ENCODE results near the gene BBOX1. TPM values are rescaled to one million over a fixed set of nuclear protein-coding genes. Genes with fewer than 3 reads are reported as not detected.

The BBOX1 gene
- total and polyA plus RNA-seq, 5 donors from 2014 or later = not detected

GRCh38 chr11:27002431-27002830, 38.2 kb upstream of the BBOX1 start:
- Mint-ChIP-seq H3K9me3 (peaks cover 0 to 7% (median 0%) of the 10 kb centered on the region in 7 donors), H3K4me3 (no peak overlapping the region), H3K4me1 (no peaks in the 10 kb centered on the region), H3K27ac (no peak overlapping the region), H3K36me3 (no peaks in the 10 kb centered on the region), H3K27me3 (no peaks in the 10 kb centered on the region)
- DNase-seq (no peak), ATAC-seq (ENCODE audit: low read depth in 2 of 2) (no peak)
- no peaks in the 10 kb centered on the region for H3K4me1 ChIP-seq (ENCODE audit: control insufficient read depth, insufficient read depth, low read length, poor library complexity, severe bottlenecking)
- no peak overlapping the region for H3K27ac ChIP-seq (ENCODE audit: insufficient read depth, low read length, poor library complexity, severe bottlenecking)
- no peak overlapping the region for H3K4me3 ChIP-seq (ENCODE audit: low read depth, low read length)
- no peaks in the 10 kb centered on the region for H3K36me3 ChIP-seq (ENCODE audit: control insufficient read depth, insufficient read depth, low read length)
- H3K27me3 ChIP-seq (ENCODE audit: control insufficient read depth, insufficient read depth, low read length) = no peaks in the 10 kb centered on the region
- no peaks in the 10 kb centered on the region for H3K9me3 ChIP-seq (ENCODE audit: control insufficient read depth in 2 of 2, low read length in 2 of 2)

- Histone ChIP-seq H3K9me3 (ENCODE audit: control insufficient read depth in 2 of 2, low read length in 2 of 2) (no peaks in the 10 kb centered on the region), H3K4me1 (ENCODE audit: control insufficient read depth, insufficient read depth, low read length, poor library complexity, severe bottlenecking) (no peaks in the 10 kb centered on the region), H3K4me3 (ENCODE audit: low read depth, low read length) (no peak overlapping the region), H3K36me3 (ENCODE audit: control insufficient read depth, insufficient read depth, low read length) (no peaks in the 10 kb centered on the region), H3K27ac (ENCODE audit: insufficient read depth, low read length, poor library complexity, severe bottlenecking) (no peak overlapping the region), H3K27me3 (ENCODE audit: control insufficient read depth, insufficient read depth, low read length) (no peaks in the 10 kb centered on the region)
- Mint-ChIP-seq H3K9me3 (peaks cover 0 to 7% (median 0%) of the 10 kb centered on the region in 7 donors), H3K36me3 (no peaks in the 10 kb centered on the region), H3K4me1 (no peaks in the 10 kb centered on the region), H3K27ac (no peak overlapping the region), H3K27me3 (no peaks in the 10 kb centered on the region), H3K4me3 (no peak overlapping the region)
- DNase-seq = no peak
- no peak for ATAC-seq (ENCODE audit: low read depth in 2 of 2)
Measured at GRCh38 chr11:27002838-27003237, 37.8 kb upstream of the BBOX1 start.

DNA sequence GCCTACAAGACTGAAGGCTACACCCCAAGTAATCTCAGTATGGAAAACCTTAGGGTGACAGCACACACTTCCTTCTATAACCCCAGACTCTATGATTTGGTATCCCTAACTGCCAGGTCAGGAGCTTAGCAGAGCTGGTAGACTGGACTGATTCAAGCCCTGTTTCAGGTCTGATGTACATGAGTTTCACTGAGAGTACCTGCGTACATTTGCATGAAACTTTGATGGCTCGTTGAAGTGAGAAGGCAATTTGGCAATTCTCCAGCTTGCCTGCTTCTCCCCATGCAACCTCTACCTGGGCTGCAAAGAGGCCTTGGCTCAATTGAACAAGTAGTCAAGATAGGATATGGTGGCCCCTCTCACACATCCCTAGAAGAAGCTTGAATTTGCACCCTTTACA, 36.5 kb upstream of the BBOX1 start:
- H3K27ac ChIP-seq (ENCODE audit: insufficient read depth, low read length, poor library complexity, severe bottlenecking) = no peak overlapping the region
- Mint-ChIP-seq H3K27ac (no peak overlapping the region), H3K9me3 (peaks cover 0 to 10% (median 0%) of the 10 kb centered on the region in 7 donors), H3K36me3 (no peaks in the 10 kb centered on the region), H3K4me3 (no peak overlapping the region), H3K4me1 (no peaks in the 10 kb centered on the region), H3K27me3 (no peaks in the 10 kb centered on the region)
- H3K36me3 ChIP-seq (ENCODE audit: control insufficient read depth, insufficient read depth, low read length) = no peaks in the 10 kb centered on the region
- DNase-seq (no peak), ATAC-seq (ENCODE audit: low read depth in 2 of 2) (no peak)
- H3K4me1 ChIP-seq (ENCODE audit: control insufficient read depth, insufficient read depth, low read length, poor library complexity, severe bottlenecking) = no peaks in the 10 kb centered on the region
- H3K27me3 ChIP-seq (ENCODE audit: control insufficient read depth, insufficient read depth, low read length) = no peaks in the 10 kb centered on the region
- H3K4me3 ChIP-seq (ENCODE audit: low read depth, low read length) = no peak overlapping the region
- no peaks in the 10 kb centered on the region for H3K9me3 ChIP-seq (ENCODE audit: control insufficient read depth in 2 of 2, low read length in 2 of 2)

DNA sequence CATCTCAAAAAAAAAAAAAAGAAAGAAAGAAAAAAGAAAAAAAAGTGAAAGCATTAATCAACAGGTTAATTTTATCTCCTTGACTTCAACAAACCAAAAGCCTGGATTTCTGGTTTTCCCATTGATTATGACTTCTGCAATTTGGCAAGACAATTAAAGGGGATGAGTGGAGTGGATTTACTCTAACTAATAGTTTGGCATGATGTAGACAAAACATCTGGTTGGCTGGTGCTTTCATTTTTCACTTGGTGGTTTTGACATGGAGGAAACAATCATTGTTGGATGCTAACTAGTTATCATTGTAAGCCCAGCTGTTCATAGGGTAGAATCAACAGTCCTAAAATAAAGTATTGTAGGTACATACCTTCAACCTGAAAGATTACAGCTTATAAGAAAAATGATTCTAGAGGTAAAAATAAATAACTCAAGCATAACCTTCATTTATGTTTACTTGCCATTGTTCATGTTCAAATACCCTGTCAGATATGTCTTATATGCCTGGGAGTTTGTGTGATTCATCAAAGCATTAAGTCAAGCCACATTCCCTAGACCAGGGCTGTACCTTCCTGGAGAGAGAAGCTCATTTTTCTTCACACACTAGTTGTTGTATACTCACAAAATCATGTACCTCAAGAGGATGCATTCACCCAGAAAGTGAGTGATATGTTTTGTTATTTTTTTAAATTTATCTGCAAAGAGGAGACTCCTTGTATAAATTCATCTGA, 31.6 kb upstream of the BBOX1 start:
- H3K27ac ChIP-seq (ENCODE audit: insufficient read depth, low read length, poor library complexity, severe bottlenecking) = no peak overlapping the region
- Mint-ChIP-seq H3K27ac (no peak overlapping the region), H3K27me3 (no peaks in the 10 kb centered on the region), H3K4me1 (no peaks in the 10 kb centered on the region), H3K4me3 (no peak overlapping the region), H3K9me3 (peaks cover 0 to 7% (median 0%) of the 10 kb centered on the region in 7 donors), H3K36me3 (no peaks in the 10 kb centered on the region)
- no peak overlapping the region for H3K4me3 ChIP-seq (ENCODE audit: low read depth, low read length)
- ATAC-seq (ENCODE audit: low read depth in 2 of 2) = no peak
- H3K36me3 ChIP-seq (ENCODE audit: control insufficient read depth, insufficient read depth, low read length) = no peaks in the 10 kb centered on the region
- H3K4me1 ChIP-seq (ENCODE audit: control insufficient read depth, insufficient read depth, low read length, poor library complexity, severe bottlenecking) = no peaks in the 10 kb centered on the region
- H3K9me3 ChIP-seq (ENCODE audit: control insufficient read depth in 2 of 2, low read length in 2 of 2) = no peaks in the 10 kb centered on the region
- DNase-seq = no peak
- no peaks in the 10 kb centered on the region for H3K27me3 ChIP-seq (ENCODE audit: control insufficient read depth, insufficient read depth, low read length)

GRCh38 chr11:27011560-27012233, 28.9 kb upstream of the BBOX1 start:
- no peak overlapping the region for H3K4me3 ChIP-seq (ENCODE audit: low read depth, low read length)
- Mint-ChIP-seq H3K9me3 (peaks cover 0 to 7% (median 0%) of the 10 kb centered on the region in 7 donors), H3K36me3 (no peaks in the 10 kb centered on the region), H3K4me3 (no peak overlapping the region), H3K4me1 (no peaks in the 10 kb centered on the region), H3K27ac (no peak overlapping the region), H3K27me3 (no peaks in the 10 kb centered on the region)
- no peaks in the 10 kb centered on the region for H3K4me1 ChIP-seq (ENCODE audit: control insufficient read depth, insufficient read depth, low read length, poor library complexity, severe bottlenecking)
- H3K27me3 ChIP-seq (ENCODE audit: control insufficient read depth, insufficient read depth, low read length) = no peaks in the 10 kb centered on the region
- no peak overlapping the region for H3K27ac ChIP-seq (ENCODE audit: insufficient read depth, low read length, poor library complexity, severe bottlenecking)
- H3K9me3 ChIP-seq (ENCODE audit: control insufficient read depth in 2 of 2, low read length in 2 of 2) = no peaks in the 10 kb centered on the region
- DNase-seq (no peak), ATAC-seq (ENCODE audit: low read depth in 2 of 2) (no peak)
- H3K36me3 ChIP-seq (ENCODE audit: control insufficient read depth, insufficient read depth, low read length) = no peaks in the 10 kb centered on the region

DNA sequence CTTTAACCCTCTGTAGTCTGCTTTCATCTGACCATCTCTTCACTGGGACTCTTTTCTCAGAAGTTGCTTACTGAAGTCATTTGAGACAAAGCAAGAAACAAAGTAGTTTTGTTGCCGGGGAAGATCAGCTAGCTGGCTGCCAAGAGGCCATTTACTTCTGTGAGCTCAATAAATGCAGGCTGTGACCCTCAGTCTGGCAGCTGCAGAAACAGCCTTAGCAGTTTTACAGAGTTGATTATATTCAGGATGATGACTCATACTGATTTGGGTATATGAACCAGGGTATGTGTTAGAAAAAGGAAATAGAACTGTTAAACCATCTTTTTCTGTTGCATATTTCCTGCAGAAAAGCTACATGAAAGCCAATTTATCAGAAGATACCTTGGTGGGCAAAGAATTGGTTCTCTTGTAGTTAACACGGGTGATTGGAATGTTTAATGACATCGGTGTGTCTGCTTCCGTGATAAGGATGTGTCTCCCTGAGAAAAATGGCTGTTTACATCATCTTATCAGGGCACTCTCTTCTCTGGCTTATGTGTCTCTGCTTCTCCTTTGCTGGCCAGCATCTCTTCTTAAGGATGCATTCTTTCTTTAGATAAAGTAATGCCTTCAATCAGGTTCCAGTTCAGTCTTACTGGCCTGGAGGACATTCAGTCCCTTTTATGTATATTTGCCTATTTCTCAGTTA, 28.2 kb upstream of the BBOX1 start:
- H3K4me1 ChIP-seq (ENCODE audit: control insufficient read depth, insufficient read depth, low read length, poor library complexity, severe bottlenecking) = no peaks in the 10 kb centered on the region
- no peak overlapping the region for H3K4me3 ChIP-seq (ENCODE audit: low read depth, low read length)
- no peak for DNase-seq
- no peaks in the 10 kb centered on the region for H3K9me3 ChIP-seq (ENCODE audit: control insufficient read depth in 2 of 2, low read length in 2 of 2)
- Mint-ChIP-seq H3K4me1 (no peaks in the 10 kb centered on the region), H3K27ac (no peak overlapping the region), H3K4me3 (no peak overlapping the region), H3K27me3 (no peaks in the 10 kb centered on the region), H3K9me3 (peaks cover 0 to 7% (median 2%) of the 10 kb centered on the region in 7 donors), H3K36me3 (no peaks in the 10 kb centered on the region)
- H3K27me3 ChIP-seq (ENCODE audit: control insufficient read depth, insufficient read depth, low read length) = no peaks in the 10 kb centered on the region
- no peaks in the 10 kb centered on the region for H3K36me3 ChIP-seq (ENCODE audit: control insufficient read depth, insufficient read depth, low read length)
- no peak for ATAC-seq (ENCODE audit: low read depth in 2 of 2)
- H3K27ac ChIP-seq (ENCODE audit: insufficient read depth, low read length, poor library complexity, severe bottlenecking) = no peak overlapping the region

DNA sequence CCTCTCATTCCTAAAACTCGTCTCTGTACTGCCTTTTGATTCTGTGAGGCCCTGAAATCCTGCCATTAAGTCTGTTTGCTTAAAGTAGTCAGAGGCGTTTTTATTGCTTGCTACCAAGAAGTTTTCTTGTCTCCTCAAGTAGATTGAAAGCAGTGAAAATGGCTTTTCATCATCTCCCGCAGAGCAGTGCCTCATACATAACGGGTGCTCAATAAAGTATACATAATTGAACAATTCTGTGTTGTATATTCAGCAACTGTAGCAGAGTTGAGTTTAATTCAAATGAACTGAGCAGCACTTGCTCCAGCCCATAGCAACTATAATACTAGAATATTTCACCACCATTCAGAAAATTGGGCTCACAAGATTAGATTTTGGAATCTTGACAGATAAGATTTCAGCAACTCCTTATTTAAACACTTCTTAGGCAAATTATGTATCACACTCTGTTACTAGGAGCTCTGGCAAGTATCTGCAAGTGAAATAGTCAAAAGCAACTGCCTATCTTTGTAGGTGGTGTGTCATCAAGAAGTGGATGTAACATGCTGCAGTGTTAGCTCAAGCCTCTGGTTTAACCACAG, 26.7 kb upstream of the BBOX1 start:
- Mint-ChIP-seq H3K27me3 (no peaks in the 10 kb centered on the region), H3K27ac (no peak overlapping the region), H3K4me1 (no peaks in the 10 kb centered on the region), H3K4me3 (no peak overlapping the region), H3K36me3 (no peaks in the 10 kb centered on the region), H3K9me3 (peaks cover 0 to 7% (median 2%) of the 10 kb centered on the region in 7 donors)
- H3K4me1 ChIP-seq (ENCODE audit: control insufficient read depth, insufficient read depth, low read length, poor library complexity, severe bottlenecking) = no peaks in the 10 kb centered on the region
- no peaks in the 10 kb centered on the region for H3K27me3 ChIP-seq (ENCODE audit: control insufficient read depth, insufficient read depth, low read length)
- no peak overlapping the region for H3K27ac ChIP-seq (ENCODE audit: insufficient read depth, low read length, poor library complexity, severe bottlenecking)
- ATAC-seq (ENCODE audit: low read depth in 2 of 2) = no peak
- H3K36me3 ChIP-seq (ENCODE audit: control insufficient read depth, insufficient read depth, low read length) = no peaks in the 10 kb centered on the region
- H3K4me3 ChIP-seq (ENCODE audit: low read depth, low read length) = no peak overlapping the region
- DNase-seq = no peak
- H3K9me3 ChIP-seq (ENCODE audit: control insufficient read depth in 2 of 2, low read length in 2 of 2) = no peaks in the 10 kb centered on the region
